PC-9 (cell line): Measurements from ENCODE around the gene GNA15. TPM values are rescaled to one million over a fixed set of nuclear protein-coding genes. Genes with fewer than 3 reads are reported as not detected.
"Not testable (repeated sequence)": the region's sequence is repeated elsewhere in the genome, so short reads cannot be mapped to it uniquely, and the experiment has no call there.

Source experiments
- Bru-seq: library from RNA; stranded (reverse); fragments of 400-500 nt; gene quantifications from one replicate; lab custom pipeline; 2021; lab: Mats Ljungman, UMichigan
- BruChase-seq, 2 experiments: library from RNA; stranded (reverse); fragments of 400-500 nt; gene quantifications; one replicate each; lab custom pipeline; 2021; lab: Mats Ljungman, UMichigan
- BruUV-seq: library from RNA; stranded (reverse); fragments of 400-500 nt; replicated peaks from 2 replicates; lab custom pipeline; 2021; lab: Mats Ljungman, UMichigan
- CTCF ChIA-PET: fragments of 300-600 bp; sonication (Branson Sonifier 250); formaldehyde crosslinking; loops from one replicate; lab custom pipeline; 2022; ENCODE audit warnings: antibody characterized with exemption; lab: Charles Lee
- POLR2A ChIA-PET: fragments of 300-600 bp; sonication (Branson Sonifier 250); formaldehyde crosslinking; loops from one replicate; lab custom pipeline; 2022; ENCODE audit warnings: antibody characterized with exemption; ENCODE audit not compliant: unreplicated experiment; lab: Charles Lee
- DNase-seq, 2 experiments: peaks; one replicate each; pipeline versions ENCODE4 v3.0.0 to v3.0.0-alpha.2; 2015 to 2022; ENCODE audit warnings: mixed read lengths in 1 of 2
- H2AFZ ChIP-seq: fragments of 200-600 bp; sonication (generic); 2 replicates; pipeline ENCODE4 v1.8.1; 2017; ENCODE audit warnings: antibody characterized with exemption
- H3F3A ChIP-seq: fragments of 200-600 bp; sonication (generic); 2 replicates; pipeline ENCODE4 v1.8.1; 2017; ENCODE audit warnings: antibody characterized with exemption, mild to moderate bottlenecking, low read depth; ENCODE audit not compliant: insufficient read depth
- H3K27ac ChIP-seq: fragments of 200-600 bp; sonication (generic); 2 replicates; pipeline ENCODE4 v1.6.1; 2016; ENCODE audit warnings: mixed run types
- H3K27me3 ChIP-seq: fragments of 200-600 bp; sonication (generic); 2 replicates; pipeline ENCODE4 v1.6.1; 2016; ENCODE audit warnings: low read depth, mixed run types; ENCODE audit not compliant: insufficient read depth
- H3K36me3 ChIP-seq: fragments of 200-600 bp; sonication (generic); 2 replicates; pipeline ENCODE4 v1.6.1; 2016; ENCODE audit warnings: low read depth, mixed run types
- H3K4me1 ChIP-seq: fragments of 200-600 bp; sonication (generic); replicated peaks from 2 replicates; pipeline ENCODE4 v1.6.1; 2016; ENCODE audit warnings: mixed run types; ENCODE audit not compliant: insufficient read depth
- H3K4me2 ChIP-seq: fragments of 200-600 bp; sonication (generic); 2 replicates; pipeline ENCODE4 v1.6.1; 2017; ENCODE audit warnings: mixed run types
- H3K4me3 ChIP-seq: fragments of 200-600 bp; sonication (generic); 2 replicates; pipeline ENCODE4 v1.6.1; 2016; ENCODE audit warnings: mixed run types
- H3K79me2 ChIP-seq: fragments of 200-600 bp; sonication (generic); 2 replicates; pipeline ENCODE4 v1.6.1; 2017; ENCODE audit warnings: low read depth, mixed run types
- H3K9me2 ChIP-seq: fragments of 200-600 bp; sonication (generic); 2 replicates; pipeline ENCODE4 v1.8.1; 2017; ENCODE audit warnings: mild to moderate bottlenecking; ENCODE audit not compliant: insufficient read depth
- H3K9me3 ChIP-seq: fragments of 200-600 bp; sonication (generic); 2 replicates; pipeline ENCODE4 v1.8.1; 2016; ENCODE audit warnings: low read depth; ENCODE audit not compliant: insufficient read depth
- H4K20me1 ChIP-seq: fragments of 200-600 bp; sonication (generic); 2 replicates; pipeline ENCODE4 v1.8.1; 2017; ENCODE audit not compliant: insufficient read depth
- EZH2 ChIP-seq: fragments of 200-600 bp; sonication (generic); IDR thresholded peaks from 2 replicates; pipeline ENCODE4 v1.8.0; 2017; ENCODE audit warnings: antibody characterized with exemption, low read depth
- intact Hi-C: fragments of 100-400 bp; cut with micrococcal nuclease; formaldehyde crosslinking; loops from one replicate; pipeline ENCODE4 v1.10.0; 2022; ENCODE audit not compliant: unreplicated experiment
- long read RNA-seq: library from polyadenylated mRNA; stranded (forward); transcript quantifications from one replicate; pipeline ENCODE4 v2.0.0, GENCODE V29; 2022
- total RNA-seq: library from RNA; stranded (reverse); gene quantifications from 2 replicates; pipeline ENCODE4 v1.2.3, GENCODE V29; 2021
- TF ChIP-seq, protein P1 (sequence below): fragments of 200-600 bp; sonication (generic); conservative IDR thresholded peaks from 2 replicates; pipeline ENCODE4 v1.6.1; 2017; ENCODE audit warnings: mixed run types, antibody characterized with exemption, mild to moderate bottlenecking, moderate library complexity

The GNA15 gene
- total RNA-seq (14.2 and 16.3 TPM in 2 replicates), Bru-seq, nascent RNA (percentile 45 among the genes with signal in this experiment), BruChase-seq, experiment 1, labeled RNA remaining after a 2-hour chase (percentile 48 among the genes with signal in this experiment), BruChase-seq, experiment 2, labeled RNA remaining after a 6-hour chase (percentile 64 among the genes with signal in this experiment)
- long read RNA-seq, partial matches to known transcripts = 1 of 6 reads
- long read RNA-seq, other reads (novel, unspliced or antisense) = 1 of 6 reads

DNA sequence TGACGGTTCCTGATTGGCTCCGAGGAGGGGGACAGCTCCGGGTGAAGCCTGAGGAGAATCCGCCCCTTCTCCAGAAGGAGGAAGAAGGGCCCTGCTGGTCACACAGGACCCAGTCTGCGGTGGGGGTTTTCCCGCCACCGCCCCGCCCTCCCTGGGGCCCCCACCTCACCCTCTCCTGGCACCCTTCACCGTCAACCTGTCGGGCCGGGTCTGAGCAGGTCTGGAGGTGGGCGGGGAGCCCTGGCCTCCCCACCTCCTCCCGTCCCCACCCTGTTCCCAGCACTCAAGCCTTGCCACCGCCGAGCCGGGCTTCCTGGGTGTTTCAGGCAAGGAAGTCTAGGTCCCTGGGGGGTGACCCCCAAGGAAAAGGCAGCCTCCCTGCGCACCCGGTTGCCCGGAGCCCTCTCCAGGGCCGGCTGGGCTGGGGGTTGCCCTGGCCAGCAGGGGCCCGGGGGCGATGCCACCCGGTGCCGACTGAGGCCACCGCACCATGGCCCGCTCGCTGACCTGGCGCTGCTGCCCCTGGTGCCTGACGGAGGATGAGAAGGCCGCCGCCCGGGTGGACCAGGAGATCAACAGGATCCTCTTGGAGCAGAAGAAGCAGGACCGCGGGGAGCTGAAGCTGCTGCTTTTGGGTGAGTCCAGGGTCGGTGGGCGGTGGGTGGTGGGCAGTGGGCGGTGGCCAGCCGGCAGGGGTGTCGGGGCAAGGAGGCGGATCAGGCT lies at the start of gene GNA15:
GNA15 (plus strand) TSS at position 73 of the 723 bp plus-strand sequence; CDS start at position 491, 418 bp downstream.
- intact Hi-C loops = loop anchor here (5.0 kb wide), 1 partner anchor 41 kb away; the partner anchor contains the start of gene S1PR4
- H3K9me2 ChIP-seq = no peaks in the 10 kb centered on the region
- BruUV-seq = TSS peak; percentile 60

GRCh38 chr19:3087769-3088168 lies 48.1 kb upstream of the GNA15 start:
- POLR2A ChIA-PET = no interaction called here
- BruUV-seq = no TSS peak

More for the DNA sequence above, at the start of gene GNA15:
- H3K4me3 ChIP-seq = peak within 1 kb of the TSS; percentile 68
- CTCF ChIA-PET = interaction anchor here (0.5 kb wide), 1 partner anchor 294 kb away, joined by 3 read pairs; no protein-coding TSS in a partner anchor
- H3K4me2 ChIP-seq = peak within 1 kb of the TSS; percentile 74
- H4K20me1 ChIP-seq = no peaks in the 10 kb centered on the region
- H2AFZ ChIP-seq = peak within 1 kb of the TSS; percentile 80
- no peaks in the 10 kb centered on the region for H3F3A ChIP-seq
- POLR2A ChIA-PET = no interaction called here
- H3K4me1 ChIP-seq = no peaks in the 10 kb centered on the region; the same call in 1 of the 2 replicates
- H3K9me3 ChIP-seq = no peaks in the 10 kb centered on the region
- no peak for TF ChIP-seq EZH2
- TF ChIP-seq, protein P1, sequence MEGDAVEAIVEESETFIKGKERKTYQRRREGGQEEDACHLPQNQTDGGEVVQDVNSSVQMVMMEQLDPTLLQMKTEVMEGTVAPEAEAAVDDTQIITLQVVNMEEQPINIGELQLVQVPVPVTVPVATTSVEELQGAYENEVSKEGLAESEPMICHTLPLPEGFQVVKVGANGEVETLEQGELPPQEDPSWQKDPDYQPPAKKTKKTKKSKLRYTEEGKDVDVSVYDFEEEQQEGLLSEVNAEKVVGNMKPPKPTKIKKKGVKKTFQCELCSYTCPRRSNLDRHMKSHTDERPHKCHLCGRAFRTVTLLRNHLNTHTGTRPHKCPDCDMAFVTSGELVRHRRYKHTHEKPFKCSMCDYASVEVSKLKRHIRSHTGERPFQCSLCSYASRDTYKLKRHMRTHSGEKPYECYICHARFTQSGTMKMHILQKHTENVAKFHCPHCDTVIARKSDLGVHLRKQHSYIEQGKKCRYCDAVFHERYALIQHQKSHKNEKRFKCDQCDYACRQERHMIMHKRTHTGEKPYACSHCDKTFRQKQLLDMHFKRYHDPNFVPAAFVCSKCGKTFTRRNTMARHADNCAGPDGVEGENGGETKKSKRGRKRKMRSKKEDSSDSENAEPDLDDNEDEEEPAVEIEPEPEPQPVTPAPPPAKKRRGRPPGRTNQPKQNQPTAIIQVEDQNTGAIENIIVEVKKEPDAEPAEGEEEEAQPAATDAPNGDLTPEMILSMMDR = no peak
- H3K27ac ChIP-seq = peak within 1 kb of the TSS; percentile 56
- no peaks in the 10 kb centered on the region for H3K36me3 ChIP-seq
- no peaks in the 10 kb centered on the region for H3K79me2 ChIP-seq
- no peaks in the 10 kb centered on the region for H3K27me3 ChIP-seq
- DNase-seq = peak in 1 of 2 experiments; percentile 64

GRCh38 chr19:3089299-3089855 lies 46.5 kb upstream of the GNA15 start:
- H3K4me2 ChIP-seq, H3K9me2 ChIP-seq, H3K4me3 ChIP-seq, H3K4me1 ChIP-seq, H2AFZ ChIP-seq, H3K27me3 ChIP-seq, H3K27ac ChIP-seq, DNase-seq, BruUV-seq, intact Hi-C loops, H3K9me3 ChIP-seq, H4K20me1 ChIP-seq, H3F3A ChIP-seq, H3K36me3 ChIP-seq, H3K79me2 ChIP-seq: not testable (repeated sequence)
- POLR2A ChIA-PET = interaction anchor here (0.7 kb wide), 1 partner anchor 938 kb away, joined by 3 read pairs; no protein-coding TSS in a partner anchor
- CTCF ChIA-PET = interaction anchor here (0.6 kb wide), 1 partner anchor 139 kb away, joined by 4 read pairs; no protein-coding TSS in a partner anchor

More at GRCh38 chr19:3087769-3088168, 48.1 kb upstream of the GNA15 start:
- CTCF ChIA-PET = no interaction called here
- H3K4me1 ChIP-seq = no peaks in the 10 kb centered on the region
- no peaks in the 10 kb centered on the region for H3K9me2 ChIP-seq
- intact Hi-C loops = no loop called here
- H3F3A ChIP-seq = no peaks in the 10 kb centered on the region
- H3K4me3 ChIP-seq = no peak overlapping the region
- no peak for DNase-seq
- no peaks in the 10 kb centered on the region for H3K36me3 ChIP-seq
- no peak overlapping the region for H3K4me2 ChIP-seq
- H3K27me3 ChIP-seq = no peaks in the 10 kb centered on the region
- H3K9me3 ChIP-seq = no peaks in the 10 kb centered on the region
- H3K79me2 ChIP-seq = no peaks in the 10 kb centered on the region
- no peaks in the 10 kb centered on the region for H4K20me1 ChIP-seq
- no peak overlapping the region for H2AFZ ChIP-seq
- TF ChIP-seq, protein P1 = no peak
- no peak for TF ChIP-seq EZH2
- H3K27ac ChIP-seq = no peak overlapping the region
